Caki2 (cell line): ENCODE measurements around the gene GHRH. TPM values are rescaled to one million over a fixed set of nuclear protein-coding genes. Genes with fewer than 3 reads are reported as not detected.

ENCODE experiments used
- DNase-seq: peaks from one replicate; pipeline ENCODE4 v3.0.0-alpha.2; 2015; ENCODE audit warnings: low read depth
- in situ Hi-C: cut with HindIII; loops from 2 replicates; pipeline ENCODE4 v1.10.0; 2016; ENCODE audit warnings: low sequenced_read_pairs, low pct_unique_long_range_greater_than_20kb, mixed read lengths
- total RNA-seq: library from RNA; depleted of rRNA; stranded (reverse); fragments of >200 nt; shearing (Covaris generic); gene quantifications from 2 replicates; pipeline ENCODE4 v1.2.3, GENCODE V29; 2014; ENCODE audit warnings: low replicate concordance

GHRH gene
- total RNA-seq, 1 experiment from 2014 or later: not detected

DNA sequence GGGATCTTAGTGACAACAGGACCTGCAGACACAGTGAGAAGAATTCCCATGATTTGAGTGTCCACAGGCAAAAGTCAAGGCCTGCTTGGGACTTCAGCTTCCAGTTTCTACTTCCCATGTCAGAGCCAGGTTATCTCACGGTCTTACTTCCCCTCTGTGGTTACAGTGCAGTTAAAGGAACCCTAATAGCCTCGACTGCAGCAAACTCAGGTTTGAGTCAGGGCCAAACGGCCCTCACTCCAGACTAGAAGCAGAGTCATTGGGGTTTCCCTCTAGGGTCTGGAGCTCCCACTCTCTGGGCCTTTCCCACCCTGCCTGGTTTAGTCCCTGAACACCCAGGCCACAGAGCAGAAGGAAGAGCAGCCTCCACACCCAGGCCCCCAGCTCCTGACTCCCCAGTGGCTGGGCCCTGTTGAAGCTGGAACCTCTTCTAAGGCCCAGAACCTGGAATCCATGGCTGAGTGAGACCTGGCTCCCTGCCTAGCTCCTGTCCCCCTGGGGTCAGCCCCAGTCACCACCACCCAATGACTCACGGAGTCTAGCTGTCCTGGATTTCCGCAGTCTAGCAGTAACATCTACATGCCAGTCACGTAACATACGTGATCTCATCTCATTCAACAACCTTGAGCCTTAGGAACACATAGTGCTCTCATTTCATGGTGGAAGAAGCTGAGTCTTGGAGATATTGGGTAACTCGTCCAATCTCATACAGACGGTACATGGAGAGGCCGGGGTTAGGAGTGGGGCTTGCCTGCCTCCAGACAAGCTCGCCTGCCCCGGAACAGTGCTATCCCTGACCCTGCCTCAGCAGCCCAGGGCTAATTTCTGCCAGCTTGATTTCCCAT is 9.2 kb upstream of the GHRH start:
- in situ Hi-C loops: no loop called here
- DNase-seq: no peak

DNA sequence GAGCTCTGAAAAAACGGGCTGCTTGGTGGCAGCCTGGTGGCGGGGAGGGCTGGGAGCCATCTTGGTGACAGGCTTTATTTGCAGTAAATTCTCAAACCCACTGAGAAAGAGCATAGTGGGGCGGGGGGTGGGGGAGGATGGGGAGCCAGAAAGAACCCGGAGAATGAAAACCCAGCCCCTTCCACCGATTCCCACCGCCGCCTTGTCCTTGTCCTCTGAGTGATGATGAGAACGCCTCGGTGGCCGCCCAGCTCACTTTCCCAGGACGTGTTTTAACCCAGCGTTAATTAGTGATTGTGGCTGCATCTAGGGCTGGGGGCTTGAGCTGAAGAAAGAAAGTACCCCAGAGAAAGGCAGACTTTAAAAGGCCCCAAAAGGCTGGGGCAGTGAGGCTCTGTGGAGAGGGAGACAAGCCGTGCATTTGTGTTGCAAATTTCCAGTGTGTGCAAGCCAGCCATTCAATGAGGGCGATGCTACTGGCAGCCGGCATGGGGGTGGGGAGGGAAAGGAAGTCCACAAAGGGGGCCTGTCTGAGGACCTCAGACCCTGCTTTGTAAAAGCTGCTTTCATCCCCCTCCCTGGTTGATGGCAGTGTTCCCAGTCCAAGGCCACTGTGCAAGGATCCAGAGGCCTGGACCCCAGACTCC is 6.2 kb upstream of the GHRH start:
- in situ Hi-C loops: no loop called here
- DNase-seq: no peak

DNA sequence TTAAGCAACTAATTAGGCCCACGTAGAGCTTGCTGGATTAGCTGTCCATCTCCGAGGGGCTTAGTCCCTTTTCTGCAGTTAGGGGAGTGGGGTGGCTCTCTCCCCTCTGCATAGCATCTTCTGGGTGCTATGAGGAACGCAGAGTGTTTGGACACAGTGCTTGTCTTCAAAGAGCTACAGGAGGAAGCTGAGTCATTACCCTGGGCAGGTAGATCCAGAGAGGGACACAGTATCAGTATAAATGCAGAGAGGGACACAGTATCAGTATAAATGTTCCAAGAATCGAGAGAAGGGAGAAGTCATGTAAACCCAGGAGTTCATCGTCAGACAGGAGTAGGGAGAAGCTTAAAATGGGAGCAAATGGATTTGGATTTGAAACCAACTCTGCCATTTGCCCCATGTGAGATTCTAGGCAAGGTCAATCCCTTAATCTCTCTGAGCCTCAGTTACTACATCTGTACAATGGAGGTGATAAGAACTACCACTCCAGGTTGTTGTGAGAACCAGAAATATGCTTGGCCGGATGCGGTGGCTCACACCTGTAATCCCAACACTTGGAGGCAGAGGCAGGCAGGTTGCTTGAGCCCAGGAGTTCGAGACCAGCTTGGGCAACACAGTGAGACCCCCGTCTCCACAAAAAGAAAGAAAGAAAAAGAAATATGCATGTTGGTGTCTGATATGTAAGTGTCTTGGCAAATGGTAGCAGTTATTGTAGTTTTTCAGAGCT is 5.5 kb upstream of the GHRH start:
- DNase-seq: no peak
- in situ Hi-C loops: no loop called here

DNA sequence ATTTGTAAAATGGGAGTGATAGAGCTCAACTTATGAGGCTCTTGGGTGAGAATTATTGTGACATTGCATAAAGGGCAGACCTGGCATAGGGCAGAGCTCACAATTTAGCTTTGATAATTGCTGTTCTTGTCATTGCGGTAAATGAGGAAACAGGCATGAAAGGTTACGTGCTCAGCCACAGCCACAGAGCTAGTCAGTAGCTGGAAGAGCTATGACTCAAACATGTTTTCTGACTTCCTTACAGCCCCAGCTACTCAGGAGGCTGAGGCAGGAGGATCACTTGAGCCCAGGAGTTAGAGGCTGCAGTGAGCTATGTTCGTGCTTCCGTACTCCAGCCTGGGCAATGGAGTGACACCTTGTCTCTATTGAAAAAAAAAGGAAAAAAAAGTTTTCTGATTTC is 3.5 kb upstream of the GHRH start:
- in situ Hi-C loops: no loop called here
- DNase-seq: no peak

DNA sequence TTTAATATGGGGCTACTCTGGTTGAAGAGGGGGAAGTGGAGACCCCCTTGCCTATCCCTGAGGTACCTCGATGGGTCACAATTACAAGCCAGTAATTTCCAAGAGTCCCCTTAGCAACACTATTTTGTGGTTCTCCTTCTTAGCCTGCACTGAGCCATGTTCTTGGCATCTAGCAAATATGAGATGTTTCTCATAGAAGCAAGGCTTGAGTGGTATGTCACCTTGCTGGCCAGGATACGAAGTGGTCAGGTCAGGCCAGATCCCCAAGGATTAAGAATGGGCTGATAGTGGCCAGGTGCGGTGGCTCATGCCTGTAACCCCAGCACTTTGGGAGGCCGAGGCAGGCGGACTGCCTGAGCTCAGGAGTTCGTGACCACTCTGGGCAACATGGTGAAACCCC is 2.1 kb upstream of the GHRH start:
- in situ Hi-C loops: no loop called here
- DNase-seq: no peak

DNA sequence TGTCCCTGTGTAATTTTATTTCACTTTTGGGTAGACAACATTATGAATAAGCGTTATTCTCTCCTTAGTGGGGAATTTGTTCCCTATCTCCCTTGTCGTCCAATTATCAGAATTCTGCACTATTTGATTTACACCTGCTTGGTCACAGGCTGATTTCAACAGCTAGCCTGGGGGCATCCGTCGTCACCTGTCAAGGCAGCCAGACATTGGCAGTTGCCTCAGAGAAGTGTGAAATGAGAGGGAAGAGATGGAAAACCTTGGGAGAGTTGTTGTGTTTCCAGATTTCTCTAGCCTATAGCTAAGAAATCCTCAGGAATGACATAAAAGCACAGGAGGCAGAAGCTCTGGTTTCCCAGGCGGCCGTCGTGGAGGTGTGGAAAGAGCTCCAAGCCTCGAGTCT is 891 bp upstream of the GHRH start:
- in situ Hi-C loops: no loop called here
- no peak for DNase-seq

DNA sequence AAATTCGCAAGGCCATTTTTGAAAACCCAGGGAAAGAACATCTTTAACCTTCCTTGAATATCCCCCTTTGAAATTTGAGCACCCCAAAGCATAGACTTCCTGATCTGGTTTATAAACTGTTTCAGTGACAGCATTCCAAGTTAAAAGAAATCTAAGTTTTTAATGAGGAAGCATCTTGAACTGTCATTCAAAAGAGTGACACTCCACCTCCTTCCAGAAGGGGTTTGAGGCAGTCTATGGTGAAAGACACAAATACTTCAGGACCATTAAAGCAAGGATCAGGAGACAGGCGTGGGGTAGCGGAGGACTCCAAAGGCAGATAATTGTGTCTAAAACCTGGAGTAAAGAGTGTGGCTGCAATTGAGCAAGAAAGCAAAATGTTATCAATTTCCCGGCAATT is 691 bp downstream of the GHRH start:
- DNase-seq: no peak
- in situ Hi-C loops: no loop called here

DNA sequence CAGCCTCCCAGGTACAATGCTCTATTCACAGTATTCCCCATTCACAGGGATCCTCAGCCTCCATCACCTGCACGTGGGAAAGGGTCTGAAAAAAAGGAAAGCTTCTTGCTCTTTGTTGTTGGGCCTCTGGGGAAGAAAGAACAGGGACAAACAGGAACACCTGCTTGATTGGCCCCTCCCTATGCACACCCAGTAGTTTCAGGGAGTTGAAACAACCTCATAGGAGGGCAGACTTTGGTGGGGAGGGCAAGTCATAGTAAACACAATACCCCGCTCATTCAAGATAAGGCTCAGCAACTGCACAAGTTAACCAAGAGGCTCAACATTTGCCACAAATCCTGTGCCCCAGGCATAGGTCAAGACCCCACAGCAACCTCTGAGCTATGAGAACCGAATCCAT is 1.7 kb downstream of the GHRH start:
- in situ Hi-C loops: no loop called here
- DNase-seq: no peak

DNA sequence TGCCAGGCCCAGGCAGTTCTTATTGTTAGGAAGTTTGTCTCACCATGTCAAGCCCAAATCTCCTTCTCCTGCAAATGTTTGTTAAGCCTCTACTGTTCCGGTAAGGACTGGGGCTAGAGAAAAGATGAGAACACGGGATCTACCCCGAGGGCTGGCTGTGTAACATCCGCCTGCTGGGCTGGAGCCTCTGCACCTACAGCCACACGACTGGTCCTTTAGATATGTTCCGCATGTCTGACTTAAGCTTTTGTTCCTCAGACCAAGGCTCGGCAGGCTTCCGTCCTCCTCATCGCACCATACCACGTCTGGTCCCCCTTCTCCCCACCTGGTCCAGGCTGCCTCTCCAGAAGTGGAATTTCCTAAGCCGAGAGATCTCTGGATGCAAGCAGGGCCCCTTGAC is 2.6 kb downstream of the GHRH start:
- no peak for DNase-seq
- in situ Hi-C loops: no loop called here

DNA sequence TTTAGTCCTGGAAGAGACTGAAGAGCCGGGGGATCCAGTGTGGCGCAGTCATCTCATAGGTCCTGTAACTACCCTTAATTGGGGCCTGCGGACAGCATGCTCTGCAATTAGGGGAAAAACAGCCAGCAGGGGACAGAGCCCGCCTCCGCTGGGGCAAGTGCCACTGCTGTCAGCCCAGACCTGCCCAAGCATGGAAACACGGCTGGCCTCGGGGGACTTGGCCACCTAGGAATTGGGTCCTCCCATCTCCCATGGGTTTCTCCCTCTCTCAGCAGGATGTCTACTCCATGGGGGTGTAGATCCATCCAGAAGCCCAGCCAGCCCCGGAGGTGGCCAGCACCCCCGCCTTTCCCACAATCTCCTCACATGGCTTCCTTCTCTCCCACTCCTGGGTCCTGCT is 3.6 kb downstream of the GHRH start:
- no peak for DNase-seq
- in situ Hi-C loops: no loop called here

DNA sequence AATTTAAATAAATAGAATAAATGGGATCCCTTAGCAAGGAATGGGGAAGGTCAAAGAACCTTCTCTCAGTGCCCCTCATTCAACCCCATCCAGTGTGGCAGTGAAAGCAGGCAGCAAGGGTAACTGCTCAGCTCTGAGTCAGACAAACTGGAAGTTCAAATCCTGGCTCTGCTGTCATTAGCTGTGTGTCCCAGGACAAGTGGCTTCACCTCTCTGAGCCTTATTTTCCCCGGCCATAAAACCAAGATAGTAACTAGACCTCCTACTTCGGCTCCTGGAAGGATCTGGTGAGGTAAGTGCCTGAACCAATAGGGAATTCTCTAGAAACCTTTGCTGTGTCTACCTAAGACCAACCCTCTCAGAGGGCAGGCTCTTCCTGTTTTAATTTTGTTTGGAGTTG is 4.1 kb downstream of the GHRH start:
- in situ Hi-C loops: no loop called here
- DNase-seq: no peak

DNA sequence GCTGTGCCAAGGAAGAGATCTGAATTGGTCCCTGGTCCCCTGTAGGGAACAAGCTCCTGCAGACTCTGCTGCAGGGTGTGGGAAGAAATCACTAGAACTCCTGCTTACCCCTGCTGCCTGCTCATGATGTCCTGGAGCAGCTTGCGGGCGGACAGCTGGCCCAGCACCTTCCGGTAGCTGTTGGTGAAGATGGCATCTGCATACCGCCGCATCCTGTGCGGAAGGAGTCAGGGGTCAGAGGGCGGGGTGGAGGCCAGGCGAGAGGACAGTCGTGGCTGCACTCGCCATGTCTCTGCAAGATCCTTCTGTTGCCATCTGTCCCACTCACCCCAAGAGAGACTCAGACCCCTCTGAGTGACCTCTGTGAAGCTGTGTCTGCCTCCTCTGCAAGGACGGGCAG is 5.3 kb downstream of the GHRH start:
- no peak for DNase-seq
- in situ Hi-C loops: no loop called here

DNA sequence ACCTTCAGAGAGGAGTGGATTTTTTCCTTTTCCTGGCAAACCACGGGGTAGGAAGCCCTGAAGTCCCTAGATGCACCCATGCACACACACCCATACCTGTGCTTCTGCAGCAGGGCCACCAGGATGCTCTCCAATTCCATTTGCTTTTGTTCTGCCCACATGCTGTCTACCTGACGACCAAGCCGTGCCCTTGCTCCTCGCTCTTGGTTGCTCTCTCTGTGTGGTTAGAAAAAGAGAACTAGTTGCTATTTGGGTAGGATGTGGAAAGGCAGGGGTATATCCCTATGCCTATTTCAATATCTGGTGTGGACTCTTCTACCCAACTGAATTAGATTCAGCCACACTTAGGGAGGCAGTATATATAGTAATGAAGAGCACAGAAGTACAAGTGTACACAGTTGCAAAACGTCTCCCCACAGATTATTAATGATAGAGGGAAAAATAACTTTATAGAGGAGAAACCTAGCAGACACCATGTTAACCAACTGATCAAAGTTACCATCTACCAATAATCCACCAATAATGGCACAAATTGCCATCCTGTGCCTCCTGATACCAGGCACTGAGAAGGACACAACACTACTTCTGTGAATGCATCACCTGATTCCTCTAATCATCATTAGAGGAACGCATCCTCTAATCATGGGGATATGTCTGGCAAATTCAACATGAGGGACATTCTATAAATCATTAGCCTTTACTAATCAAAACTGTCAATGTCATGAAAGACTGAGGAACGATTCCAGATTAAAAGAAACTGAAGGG is 7.3 kb downstream of the GHRH start:
- in situ Hi-C loops: no loop called here
- no peak for DNase-seq

DNA sequence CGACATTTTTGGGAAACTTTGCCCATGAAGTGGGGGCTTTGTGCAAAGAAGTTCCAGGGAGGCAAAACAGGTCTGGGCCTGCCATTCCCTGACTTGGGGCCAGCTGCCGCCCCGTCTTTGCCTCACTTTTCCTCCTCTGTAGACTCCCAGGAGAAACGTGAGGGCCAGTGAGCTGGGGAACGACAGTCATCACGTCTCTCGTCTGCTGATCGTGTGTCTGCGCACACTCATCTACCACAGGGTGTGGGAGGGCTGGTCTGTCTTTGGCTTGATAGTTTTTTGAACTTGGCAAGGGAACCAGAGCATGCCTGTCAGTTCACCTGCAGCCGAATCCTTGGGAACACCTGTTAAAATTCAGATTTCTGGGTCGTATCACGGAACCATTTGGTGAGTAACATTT is 8.5 kb downstream of the GHRH start:
- no peak for DNase-seq
- in situ Hi-C loops: no loop called here

DNA sequence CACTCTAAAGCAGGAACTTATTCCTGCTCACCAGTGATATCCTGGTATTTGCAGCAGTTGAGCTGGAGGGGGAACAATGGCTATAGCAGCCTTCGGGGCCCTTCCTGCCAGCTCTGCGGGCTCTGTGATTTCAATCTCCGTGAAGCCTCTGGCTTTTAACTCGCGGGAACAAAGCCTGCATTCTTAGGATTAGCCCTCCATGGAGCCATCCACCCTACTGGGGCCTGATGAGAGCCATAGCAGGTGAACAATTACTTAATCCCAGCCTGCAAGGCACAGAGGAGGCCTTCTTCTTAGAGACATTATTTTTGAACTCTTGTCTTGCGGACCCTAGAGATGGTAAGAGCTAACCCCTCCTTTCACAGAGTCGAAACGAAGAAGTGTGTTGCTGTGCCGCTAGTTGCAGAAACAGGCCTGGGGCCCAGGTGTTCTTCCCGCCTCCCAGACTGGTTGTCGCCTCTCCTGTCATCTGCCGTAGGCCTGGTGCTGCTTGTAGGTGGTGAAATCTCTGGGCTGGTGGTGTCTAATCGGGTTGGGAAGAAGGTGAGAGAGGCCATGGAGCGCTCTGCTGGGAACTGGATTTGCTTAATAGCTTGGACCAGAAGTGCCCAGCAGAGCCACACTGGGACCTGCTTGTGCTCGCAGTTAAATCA is 9.7 kb downstream of the GHRH start:
- in situ Hi-C loops: no loop called here
- DNase-seq: no peak

DNA sequence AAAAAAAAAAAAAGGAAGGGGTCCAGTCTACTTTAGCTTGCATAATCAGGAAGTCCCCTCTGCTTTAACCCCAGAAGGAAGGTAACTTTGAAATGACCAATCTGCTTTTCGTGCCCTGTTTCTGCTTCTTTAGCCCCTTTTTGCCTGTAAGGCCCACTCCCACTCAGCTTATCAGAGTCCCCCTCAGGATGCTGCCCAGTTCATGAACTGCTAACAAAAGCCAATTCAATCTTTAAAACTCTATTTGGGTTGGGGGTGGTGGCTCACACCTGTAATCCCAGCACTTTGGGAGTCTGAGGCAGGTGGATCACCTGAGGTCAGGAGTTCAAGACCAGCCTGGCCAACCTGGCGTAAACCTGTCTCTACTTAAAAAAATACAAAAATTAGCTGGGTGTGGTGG is 12.3 kb downstream of the GHRH start:
- in situ Hi-C loops: no loop called here
- no peak for DNase-seq

DNA sequence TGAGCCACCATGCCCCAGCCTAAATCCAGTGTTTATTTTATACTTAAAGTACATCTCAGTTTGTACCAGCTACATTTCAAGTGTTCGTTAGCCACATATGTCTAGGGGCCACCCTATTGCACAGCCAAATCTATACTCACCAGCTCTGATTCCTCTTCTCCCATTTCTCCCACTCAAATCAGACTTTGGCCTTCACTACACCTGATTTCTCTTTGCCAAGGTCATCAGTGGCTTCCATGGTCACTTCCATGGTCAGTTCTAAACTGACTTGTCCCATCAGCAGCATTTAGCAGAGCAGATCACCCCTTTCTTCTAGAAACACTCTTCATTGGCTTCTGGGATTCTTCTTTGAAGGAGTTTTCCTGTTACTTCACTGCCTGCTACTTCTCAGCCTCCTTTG is 14.1 kb downstream of the GHRH start:
- in situ Hi-C loops: no loop called here
- DNase-seq: no peak

DNA sequence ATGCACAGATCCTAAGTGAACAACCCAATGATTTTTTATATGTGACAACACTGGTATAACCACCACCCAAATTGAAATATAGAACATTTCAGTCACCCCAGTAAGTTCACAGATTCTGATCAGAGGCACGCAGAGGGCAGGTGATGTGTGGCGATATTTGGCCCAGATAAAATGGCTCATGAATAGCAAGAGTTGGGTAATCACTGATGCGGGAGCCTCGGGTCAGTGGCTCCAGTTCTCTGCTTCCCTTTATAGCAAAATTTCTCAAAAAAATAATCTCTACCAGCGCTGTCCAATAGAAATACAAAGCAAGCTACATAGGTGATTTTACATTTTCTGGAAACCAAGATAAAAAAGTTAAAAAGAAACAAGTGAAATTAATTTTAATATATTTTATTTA is 14.9 kb downstream of the GHRH start:
- DNase-seq: no peak
- in situ Hi-C loops: no loop called here
